GM18907 (cell line): ENCODE data around the gene GALNT18.

Source experiments
- ATAC-seq: cut with Tn5 transposase; IDR thresholded peaks from one replicate; pipeline ENCODE4 v1.9.1; 2021; ENCODE audit warnings: mild to moderate bottlenecking, moderate library complexity; ENCODE audit not compliant: unreplicated experiment

Gene GALNT18

DNA sequence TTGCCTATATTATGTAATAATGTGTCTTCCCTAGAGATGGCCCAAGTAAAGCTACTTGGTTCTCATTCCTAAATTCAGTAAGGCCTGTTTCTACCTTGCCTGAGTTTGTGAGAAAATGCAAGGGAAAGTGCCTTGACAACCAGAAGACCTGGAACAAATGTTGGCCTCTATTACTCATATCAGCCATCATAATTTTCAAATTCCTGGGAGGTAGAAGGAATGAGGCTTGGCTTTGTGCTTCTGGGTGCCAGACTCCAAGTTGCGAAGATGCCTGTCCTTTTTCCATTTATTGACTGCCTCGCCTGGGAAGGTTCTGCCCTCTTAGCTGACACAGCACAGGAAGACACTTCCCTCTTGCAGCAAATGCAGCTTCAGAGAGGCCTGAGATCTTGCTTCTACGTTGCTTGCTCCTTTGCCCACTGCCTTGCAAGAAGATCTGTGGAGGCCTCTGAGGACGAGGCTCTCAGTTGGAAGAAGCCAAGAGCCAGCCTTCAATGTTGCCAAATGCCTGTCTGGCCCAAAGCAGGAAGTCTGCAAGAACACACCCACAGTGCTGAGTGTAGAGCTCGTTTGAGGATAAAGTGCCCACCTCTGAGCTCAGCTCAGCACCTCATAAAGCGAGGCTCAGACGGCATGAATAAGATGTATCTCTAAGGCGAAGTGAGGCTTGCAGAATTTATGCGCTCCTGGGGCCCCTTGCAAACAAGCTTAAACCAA is 120.1 kb downstream of the GALNT18 start:
- no peak for ATAC-seq

DNA sequence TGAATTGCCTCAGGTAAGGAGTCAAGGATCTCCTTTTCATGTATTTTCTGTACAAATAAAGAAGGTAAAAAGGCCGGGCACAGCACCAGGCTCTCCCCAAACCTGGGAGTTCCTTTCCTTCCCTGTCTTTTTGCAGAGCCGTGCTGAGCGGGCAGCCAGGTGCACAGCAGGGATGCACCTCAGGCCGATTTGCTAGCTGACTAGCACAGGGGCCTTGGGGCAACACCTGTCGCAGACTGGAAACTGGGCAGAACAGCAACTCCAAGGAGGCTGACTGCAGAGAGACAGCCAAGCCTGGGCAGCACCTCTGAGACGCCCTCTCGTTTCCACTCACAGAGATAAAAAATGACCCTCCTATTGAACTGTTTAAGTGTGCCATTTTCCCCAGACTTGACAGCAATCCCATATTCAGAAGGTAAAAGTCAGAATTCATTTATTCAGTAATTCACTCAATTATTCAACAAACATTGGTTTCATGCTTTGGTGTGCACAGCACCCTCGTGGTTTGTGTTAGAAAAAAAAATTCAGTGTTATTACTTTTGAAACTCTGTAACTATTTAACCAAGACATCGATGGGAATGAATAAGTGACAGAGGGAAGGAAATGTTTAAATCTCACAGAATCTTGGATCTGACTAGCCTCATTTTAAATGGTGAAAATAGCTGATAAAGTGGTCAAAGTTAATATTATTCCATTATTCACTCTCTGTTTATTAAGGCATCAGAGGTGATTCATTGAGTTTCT is 120.9 kb downstream of the GALNT18 start:
- no peak for ATAC-seq

DNA sequence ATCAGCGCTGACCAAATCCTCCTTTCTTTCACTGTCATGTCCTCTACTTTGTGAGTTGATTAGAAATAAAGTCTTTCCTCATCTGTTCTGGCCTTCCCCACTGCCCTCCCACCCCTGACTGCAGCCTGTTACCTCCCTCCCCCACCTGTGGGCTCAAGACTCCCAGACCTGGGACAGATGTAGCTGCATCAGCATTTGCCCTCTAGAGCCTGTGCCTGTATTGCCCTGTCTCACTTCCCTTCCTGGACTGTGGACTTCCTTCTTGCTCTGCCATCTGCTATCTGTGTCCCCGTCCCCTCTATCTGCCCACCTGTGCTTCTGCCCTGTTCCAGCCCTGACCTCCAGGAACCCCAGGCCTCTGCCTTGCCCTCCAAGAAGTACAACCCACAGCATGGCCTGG is 122.5 kb downstream of the GALNT18 start:
- no peak for ATAC-seq

DNA sequence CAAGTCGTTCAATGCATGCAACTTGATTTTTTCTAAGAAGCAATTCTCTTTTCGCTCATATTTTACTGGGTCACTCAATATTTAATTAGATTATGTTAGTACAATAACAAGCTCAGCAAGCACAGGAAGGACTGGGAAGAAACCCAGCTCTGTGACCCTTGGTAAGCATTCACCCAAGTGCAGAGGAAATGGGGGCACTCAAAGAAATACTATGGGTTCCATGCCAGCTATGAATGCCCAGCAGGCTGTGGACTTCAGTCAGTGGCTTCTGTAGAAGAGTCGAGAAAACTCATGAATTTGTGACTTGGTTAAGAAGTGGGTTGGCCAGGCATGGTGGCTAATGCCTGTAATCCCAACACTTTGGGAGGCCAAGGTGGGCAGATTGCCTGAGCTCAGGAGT is 123.6 kb downstream of the GALNT18 start:
- ATAC-seq: no peak

DNA sequence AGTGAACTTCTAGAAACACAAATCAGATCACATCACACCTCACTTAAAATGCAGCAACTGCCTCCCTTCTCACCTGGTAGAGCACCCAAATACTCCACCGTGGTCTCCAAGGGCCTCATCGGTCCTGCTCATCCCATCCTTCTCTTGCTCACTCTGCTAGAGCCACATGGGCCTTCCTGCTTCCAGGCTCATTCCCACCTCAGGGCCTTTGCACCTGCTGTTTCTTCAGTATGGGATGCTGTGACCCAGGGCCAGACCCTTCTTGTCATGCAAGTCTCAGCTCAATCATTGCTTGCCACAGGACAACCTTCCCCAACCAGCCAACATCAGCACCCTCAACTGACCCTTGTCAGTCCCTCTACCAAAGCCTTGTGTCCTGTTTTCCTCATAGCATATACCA is 124.9 kb downstream of the GALNT18 start:
- ATAC-seq: no peak

DNA sequence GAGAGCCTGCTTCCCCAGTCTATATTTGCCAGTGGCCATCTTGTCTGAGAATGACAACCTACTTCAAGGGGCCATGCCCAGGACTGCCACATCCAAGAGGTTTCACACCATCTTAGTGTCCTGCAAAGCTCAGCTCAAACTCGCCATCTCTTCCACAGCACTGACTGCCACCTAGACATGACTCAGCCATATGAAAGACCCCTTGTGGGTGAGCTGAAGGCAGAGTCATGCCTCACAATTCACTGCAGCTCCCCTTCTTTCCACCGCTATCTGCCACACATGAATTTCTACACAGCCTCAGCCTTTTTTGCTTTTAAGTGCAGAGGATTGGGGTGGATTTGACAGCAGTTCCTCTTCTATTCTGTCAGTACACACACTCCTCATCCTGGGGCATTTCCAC is 127.5 kb downstream of the GALNT18 start:
- ATAC-seq: no peak

DNA sequence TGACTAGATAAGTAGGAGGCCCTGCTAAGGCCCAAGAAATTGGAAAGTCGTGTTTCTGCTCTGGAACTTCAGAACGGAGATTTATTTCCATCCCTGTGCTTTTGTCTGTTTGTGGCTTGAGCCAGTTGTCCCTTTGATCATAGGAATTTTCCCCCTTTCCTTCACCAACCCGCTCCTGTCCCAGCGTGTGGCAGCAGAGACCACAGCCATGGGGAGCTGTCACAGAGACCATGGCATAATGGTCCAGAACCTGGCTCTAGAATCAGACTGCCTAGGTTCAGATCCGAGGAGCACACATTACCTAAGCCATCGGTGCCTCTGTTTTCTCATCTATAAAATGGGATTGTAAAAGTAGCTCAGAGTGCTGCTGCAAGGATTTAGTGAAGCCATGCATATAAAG is 128.1 kb downstream of the GALNT18 start:
- no peak for ATAC-seq

DNA sequence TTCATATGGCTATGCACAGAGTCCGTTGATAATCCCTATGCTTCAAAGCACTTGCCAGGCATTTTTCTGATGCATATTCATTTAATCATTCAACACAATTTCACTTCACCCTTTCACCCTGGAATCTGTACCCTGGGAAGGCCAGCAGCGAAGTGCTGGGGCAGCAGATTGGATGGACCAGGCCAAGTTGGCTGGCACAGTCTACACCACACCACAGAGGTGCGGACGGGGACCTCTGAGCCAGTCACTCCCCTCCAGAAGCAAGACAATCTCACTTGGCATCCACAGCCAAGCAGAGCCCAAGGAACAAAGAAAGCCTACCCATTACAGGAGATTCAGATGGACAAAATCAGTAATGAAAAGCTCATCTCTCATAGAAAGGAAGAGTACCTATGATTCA is 130.2 kb downstream of the GALNT18 start:
- ATAC-seq: no peak

DNA sequence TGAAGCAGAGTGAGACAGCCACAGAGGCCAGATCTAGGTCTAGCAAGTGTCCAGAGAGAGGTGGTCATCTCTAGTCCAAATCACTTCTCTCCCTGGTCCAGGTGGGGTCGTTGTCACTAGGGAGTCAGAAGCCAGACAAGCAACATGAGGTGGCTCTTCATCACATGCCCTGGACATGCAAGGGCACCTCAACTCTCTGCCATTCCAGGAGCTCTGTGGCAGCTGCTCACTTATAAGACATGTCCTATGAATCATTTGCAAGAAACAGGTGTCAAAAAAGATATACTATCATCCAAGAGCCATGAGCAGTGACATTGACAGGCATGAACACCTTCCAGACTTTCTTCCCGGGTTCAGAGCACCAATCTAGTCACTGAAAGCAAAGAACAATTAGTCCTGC is 130.8 kb downstream of the GALNT18 start:
- ATAC-seq: no peak

DNA sequence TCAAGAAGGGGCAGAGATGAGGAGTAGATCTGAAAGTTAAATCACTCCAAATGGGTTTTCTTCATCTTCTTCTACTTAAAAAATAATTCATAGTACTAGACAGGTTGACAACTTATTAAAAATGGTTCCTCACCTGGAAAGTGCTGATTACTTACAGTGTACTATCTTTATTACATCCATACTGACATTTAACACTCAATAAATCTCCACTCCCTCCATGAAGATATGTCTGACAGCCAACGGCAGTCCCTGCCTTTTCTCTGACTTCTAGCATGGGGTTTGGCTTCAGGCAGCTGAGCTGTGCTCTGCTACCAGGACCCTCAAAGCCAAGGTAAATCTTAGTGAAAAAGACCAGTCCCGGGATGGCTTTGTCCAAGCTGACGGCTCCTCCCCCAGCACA is 135.4 kb downstream of the GALNT18 start:
- no peak for ATAC-seq

DNA sequence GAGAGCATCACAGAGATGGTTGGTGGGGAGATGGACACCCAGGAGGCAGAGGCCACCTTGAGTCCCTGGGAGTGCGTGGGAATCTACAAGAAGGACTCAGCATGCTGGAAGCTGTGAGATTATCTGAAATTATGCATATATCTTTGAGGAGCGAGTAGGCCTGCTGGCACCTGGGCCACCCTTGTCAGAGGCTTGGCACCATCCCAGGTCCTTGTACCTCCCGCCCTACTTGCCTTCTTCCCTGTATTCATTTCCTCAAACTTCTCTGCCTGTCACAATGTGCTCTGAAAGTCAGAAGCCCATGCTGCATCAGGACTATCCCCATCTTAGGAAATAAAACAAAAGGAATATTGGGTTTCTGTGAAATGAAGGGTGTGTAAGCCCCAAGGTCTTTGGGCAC is 135.8 kb downstream of the GALNT18 start:
- ATAC-seq: no peak

DNA sequence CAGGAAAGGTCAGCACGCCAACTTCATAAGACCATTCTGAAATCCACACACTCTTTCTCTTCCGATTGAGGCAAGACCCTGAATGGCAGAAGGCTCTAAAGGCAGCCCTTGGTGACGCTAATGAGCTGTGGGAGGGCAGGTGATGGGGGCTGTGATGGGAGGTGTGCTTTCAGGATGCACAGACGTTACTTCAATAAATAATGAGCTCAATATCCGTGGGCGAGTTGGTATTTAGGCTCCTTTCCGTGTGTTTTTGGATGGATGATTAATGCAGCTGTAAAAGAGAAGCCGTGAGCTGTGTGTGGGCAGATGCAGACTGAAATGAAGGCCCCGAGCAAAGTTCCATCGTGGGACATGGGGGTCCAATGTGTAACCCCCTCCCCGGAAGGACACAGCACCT is 138.2 kb downstream of the GALNT18 start:
- ATAC-seq: no peak

DNA sequence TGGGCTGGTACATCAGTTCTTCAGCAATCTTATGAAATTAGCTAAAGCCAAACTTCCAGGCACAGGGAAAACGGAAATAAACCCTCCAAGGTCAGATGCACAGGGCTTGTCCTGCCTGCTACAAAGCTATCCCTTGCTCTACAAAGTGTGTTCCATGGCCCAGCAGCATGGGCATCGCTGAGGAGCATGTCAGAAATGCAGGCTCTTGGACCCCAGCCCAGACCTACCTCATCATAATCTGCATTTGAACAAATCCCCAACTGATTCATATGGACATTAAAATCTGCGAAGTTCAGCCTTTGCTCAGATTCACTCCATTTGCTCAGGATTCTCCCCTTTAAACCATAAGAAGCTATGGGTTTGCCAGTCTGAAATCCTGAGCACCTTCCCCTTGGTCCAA is 139.1 kb downstream of the GALNT18 start:
- ATAC-seq: no peak

DNA sequence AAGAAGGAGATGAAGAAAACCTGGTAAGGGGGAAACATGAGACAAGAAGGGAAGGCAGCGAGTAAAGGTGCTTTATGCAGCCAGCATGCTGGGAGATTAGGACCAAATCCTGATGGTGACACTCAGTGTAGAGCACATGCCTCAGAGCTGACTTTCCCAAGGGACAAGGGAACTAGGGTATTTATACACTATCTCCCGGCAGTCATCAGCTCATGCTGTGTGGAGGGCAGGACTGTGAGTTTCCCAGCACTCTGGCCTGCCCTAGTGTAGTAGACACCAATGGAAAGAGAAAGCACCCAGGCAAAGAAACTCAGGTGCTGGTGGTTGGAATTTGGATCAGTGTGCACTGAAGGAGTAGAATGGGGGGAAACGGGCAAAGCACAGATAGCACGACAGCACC is 140.4 kb downstream of the GALNT18 start:
- ATAC-seq: no peak

DNA sequence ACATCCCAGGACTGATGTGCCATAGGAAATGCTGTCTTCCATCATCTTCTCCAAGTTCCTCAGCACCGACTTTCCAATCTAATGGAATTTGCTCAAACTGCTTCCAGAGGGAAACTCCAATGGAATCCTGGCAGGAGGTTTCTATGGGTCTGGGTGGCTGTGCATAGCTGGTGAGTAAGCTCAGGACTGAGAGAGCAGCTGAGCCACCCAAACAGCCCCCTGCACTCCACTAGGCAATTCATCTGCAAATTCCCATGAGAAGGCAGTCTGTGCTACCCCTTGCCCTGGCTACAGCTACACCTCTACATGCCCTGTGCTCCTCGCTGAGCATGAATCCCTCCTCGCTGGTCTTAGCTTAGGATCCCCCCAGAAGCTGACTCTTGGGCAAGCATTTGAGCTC is 140.8 kb downstream of the GALNT18 start:
- no peak for ATAC-seq

DNA sequence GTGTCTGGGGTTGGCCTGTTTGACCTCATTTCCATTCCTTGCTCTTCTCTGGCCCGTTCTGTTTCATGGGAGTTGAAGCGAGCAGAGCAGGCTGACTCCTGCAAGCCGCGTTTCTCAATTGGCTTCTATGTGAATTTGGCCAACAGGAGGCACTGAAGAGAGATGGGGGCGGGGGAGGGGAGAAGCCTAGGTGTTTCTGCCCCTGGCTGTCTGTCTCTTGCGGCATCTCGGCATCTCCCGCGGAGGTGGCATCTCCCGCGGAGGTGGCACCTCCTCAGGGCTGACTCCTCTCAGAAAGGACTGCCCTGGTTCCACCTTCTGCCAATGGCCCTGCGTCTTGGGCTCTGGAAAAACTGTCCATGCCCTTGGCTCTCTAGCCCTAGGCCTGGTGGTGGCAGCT is 143.1 kb downstream of the GALNT18 start:
- no peak for ATAC-seq

DNA sequence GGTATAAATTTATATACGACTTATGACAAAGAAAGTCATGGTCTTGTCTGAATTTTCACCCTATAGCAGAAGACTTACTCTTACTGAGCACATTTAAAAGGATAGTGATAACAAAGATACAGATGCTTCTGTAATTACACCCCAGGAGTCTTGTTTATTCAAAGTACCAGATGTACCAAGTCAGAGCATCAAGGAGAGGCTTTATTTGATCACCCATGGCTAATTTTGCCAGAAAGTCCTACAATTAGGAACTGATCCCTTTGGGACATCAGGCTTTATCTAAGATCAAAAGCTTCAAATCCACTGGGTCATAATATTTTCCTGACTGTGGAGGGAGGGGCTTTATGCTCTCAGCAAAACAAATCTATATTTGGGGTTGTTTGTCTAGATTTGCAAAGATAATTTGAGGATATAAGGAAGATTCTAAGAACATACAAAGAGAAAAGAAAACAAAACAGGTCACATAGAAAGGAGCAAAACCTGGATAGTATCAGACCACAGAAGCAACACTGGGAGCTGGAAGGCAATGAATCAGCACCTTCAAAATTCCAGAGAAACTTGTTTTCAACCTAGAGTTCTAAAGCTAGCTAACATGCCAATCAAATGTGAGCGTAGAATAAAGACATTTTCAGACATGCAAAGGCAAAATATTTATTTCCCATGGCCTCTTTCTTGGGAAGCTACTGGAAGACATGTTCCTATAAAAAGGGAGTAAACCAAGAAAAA is 143.9 kb downstream of the GALNT18 start:
- no peak for ATAC-seq

DNA sequence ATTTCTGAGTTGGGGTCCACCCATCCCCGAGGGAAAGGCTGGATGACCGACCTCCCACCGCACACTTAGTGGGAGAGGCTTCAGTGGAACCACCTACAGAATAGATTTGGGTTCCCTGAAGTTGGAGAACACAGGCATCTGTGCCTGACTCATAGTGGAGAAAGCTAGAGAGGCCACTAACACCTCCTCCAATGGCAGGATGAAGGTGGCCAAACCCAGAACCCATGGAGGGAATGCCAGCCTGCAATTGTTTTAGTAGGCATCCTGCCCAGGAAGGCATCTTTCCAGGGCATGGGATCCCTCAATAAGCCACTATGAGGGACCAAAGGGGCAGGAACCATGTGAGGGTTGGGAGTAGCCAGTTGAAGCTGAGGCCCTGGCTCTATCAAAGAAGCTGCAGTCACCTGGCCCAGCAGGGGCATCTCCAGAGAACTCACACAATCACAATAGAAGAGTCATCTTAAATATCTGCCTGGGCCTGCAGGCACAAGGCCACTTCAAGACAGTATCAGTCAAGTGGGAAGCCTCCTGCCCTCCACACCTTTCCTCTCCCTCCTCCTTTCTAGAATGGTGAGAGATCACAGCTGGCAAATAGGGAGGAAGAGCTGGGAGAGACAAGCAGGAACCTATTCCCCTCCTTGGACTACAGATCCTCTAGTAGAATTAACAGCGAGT is 144.7 kb downstream of the GALNT18 start:
- no peak for ATAC-seq

DNA sequence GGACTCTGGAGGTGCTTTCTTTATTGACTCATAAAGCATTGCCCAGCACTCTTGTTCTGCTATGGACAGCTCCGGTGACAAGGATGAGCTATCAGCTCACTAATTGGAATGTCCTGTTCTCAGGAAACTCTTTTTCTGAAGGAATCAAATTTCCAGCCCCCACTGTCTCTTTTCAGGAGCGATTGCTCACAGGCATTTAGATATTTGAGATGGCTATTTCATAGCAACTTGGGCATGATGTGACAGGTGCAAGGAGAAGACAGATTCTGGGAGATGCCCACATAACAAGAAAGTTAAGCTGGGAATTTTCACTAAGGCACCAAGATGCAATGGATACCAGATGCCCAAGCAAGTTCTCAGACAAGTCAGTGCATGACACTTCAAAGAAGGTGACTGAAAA is 145.3 kb downstream of the GALNT18 start:
- ATAC-seq: no peak

DNA sequence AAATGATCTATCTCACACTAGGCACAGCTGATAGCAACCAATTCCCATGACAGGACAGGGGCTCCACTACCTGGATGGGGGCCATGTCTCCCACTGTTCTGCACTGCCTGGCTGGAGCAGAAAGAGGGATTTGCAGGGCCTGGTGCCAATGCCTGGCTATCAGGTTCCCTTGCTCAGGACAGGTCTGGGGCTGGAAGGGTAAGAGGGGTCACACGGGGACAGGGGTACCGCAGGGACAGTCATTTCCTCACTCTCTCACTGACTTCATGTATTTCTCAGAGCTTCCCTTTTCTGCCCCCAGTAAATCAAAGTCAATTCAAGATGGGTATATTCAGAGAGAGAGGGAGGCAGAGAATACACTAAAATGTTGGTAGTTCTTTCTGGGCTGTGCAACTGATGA is 149.7 kb downstream of the GALNT18 start:
- ATAC-seq: no peak

DNA sequence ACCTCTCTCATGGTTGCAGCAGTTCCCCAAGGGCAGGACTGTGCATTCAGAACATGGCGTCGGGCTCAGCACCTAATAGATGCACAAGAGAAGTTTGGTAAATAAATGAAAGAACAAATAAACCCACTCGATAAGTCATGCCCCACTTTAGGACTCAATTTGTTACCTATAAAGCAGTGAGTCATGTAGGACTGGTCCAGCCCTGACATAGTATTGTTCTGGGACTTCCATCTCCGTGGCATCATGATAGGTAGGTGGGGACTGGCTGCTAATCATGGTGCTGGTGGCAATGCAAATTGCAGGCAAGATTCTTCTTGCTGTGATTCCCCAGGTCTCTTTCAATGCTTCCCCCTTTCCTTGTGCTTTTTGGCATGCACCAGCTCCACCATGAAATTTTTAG is 150.6 kb downstream of the GALNT18 start:
- ATAC-seq: no peak

DNA sequence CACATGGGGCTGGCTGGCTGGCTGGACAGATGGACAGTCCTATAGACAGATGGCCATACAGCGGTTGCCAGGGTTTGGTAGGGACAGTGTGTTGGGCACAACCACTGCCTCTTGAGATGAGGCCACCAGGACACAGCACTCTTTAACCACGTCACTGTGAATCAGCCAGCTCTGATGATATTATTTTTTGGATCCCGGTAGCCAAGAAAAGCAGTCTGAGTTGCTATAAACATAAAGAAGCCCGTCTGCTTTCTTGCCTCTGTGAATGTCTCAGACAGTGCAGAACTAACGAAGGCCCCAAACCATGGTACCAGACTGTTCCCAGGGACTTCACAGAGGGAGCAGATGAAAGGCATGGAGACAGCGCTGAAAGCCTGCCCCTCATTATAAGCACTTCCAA is 152.9 kb downstream of the GALNT18 start:
- ATAC-seq: no peak
